HEK293T (cell line): ENCODE measurements around the gene ACOXL.

Experiments
- ARNT ChIP-seq: fragments of 450-650 bp; IDR thresholded peaks from 2 replicates; pipeline ENCODE4 v1.6.1; 2017; ENCODE audit warnings: mild to moderate bottlenecking
- BHLHE40 ChIP-seq: fragments of 450-650 bp; IDR thresholded peaks from 2 replicates; pipeline ENCODE4 v1.6.1; 2016; ENCODE audit warnings: mild to moderate bottlenecking, moderate library complexity, borderline replicate concordance
- ELF4 ChIP-seq: fragments of 450-650 bp; IDR thresholded peaks from 2 replicates; pipeline ENCODE4 v1.6.1; 2017; ENCODE audit warnings: antibody characterized with exemption
- FOXA1 ChIP-seq: fragments of 450-650 bp; IDR thresholded peaks from 2 replicates; pipeline ENCODE4 v1.6.1; 2016; ENCODE audit warnings: mild to moderate bottlenecking
- FOXM1 ChIP-seq: fragments of 450-650 bp; IDR thresholded peaks from 2 replicates; pipeline ENCODE4 v1.6.1; 2017; ENCODE audit warnings: mild to moderate bottlenecking, borderline replicate concordance
- HDGF ChIP-seq: fragments of 450-650 bp; IDR thresholded peaks from 2 replicates; pipeline ENCODE4 v1.6.1; 2017; ENCODE audit warnings: antibody characterized with exemption, borderline replicate concordance
- SP1 ChIP-seq: fragments of 450-650 bp; IDR thresholded peaks from 2 replicates; pipeline ENCODE4 v1.6.1; 2017
- SUZ12 ChIP-seq: fragments of 450-650 bp; IDR thresholded peaks from 2 replicates; pipeline ENCODE4 v1.6.1; 2016; ENCODE audit warnings: mild to moderate bottlenecking
- TARDBP ChIP-seq: fragments of 450-650 bp; IDR thresholded peaks from 2 replicates; pipeline ENCODE4 v1.6.1; 2016
- ZNF384 ChIP-seq: fragments of 450-650 bp; IDR thresholded peaks from 2 replicates; pipeline ENCODE4 v1.6.1; 2016

DNA sequence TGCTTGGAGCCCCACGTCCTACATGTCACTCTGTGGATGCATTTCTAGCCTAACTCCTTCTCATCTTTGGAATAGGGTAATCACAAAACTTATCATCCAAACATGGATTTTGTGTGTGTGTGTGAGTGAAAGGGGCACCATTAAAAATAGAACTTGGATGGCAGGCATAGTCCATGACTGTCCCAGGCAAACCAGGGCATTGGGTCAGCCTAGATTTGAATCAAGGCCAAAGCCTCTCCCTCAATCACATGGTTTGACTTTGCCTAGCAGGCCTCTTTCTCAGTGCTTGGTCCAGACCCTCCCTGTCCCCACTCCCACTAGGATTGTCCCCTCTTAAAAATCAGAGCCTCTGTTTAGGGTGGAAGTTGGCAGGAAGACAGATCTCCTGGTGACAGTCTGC lies 320.9 kb downstream of the ACOXL start:
- TF ChIP-seq ARNT (no peak), TARDBP (no peak), FOXM1 (no peak), FOXA1 (no peak), SP1 (no peak), BHLHE40 (no peak), HDGF (no peak), ZNF384 (no peak), SUZ12 (no peak), ELF4 (no peak)
